ENCODE measurements around the gene TWIST1.

Gene TWIST1

DNA sequence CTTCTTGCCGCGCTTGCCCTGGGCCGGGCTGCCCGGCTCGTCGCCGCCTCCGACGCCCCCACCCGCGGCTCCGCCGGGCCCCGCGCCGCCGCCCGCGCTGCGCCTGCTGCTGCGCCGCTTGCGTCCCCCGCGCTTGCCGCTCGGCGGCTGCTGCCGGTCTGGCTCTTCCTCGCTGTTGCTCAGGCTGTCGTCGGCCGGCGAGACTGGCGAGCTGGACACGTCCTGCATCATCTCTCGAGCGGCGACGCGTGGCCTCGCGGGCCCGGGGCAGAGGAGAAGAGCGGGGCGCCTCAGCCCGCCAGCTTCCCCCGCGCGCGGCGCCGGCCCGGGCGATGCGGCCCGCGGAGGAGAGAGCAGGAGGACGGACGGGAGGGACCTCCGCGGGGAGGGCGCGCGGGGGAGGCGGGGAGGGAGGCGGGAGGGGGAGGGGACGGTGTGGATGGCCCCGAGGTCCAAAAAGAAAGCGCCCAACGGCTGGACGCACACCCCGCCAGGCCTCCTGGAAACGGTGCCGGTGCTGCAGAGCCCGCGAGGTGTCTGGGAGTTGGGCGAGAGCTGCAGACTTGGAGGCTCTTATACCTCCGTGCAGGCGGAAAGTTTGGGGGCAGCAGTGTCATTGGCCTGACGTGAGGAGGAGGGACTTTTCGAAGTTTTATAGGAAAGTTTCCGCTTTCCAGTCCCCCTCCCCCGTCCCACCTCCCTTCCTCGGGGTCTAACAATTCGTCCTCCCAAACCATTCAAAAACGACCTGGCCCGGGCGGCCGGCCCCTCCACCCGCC lies at the start of gene TWIST1:
TSS of gene TWIST1 (minus strand) at position 546 of the 779 bp plus-strand sequence. CDS start at position 231, 315 bp downstream.
- no peak for DNase-seq

DNA sequence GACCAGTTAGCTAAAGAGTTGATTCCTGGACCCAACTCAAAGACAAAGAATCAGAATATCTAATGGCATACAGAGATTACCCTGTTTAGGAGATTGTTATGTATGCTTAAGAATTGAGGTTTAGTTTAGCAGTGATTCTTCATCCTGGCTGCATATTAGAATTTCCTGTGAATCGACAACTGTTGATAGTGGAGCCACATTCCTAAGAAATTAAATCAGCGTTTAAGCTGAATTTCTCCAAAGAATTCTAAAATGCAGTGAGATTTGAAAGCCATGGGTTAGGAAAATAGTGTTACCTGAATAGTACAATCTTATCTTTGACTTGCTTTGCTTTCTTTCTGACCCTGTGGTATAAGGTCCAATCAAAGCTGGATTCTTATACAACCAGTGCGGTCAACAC lies 44.2 kb upstream of the TWIST1 start:
- no peak for DNase-seq

- peak; percentile 1 for DNase-seq
Observed at GRCh38 chr7:19146699-19147098, 29.3 kb upstream of the TWIST1 start.

DNA sequence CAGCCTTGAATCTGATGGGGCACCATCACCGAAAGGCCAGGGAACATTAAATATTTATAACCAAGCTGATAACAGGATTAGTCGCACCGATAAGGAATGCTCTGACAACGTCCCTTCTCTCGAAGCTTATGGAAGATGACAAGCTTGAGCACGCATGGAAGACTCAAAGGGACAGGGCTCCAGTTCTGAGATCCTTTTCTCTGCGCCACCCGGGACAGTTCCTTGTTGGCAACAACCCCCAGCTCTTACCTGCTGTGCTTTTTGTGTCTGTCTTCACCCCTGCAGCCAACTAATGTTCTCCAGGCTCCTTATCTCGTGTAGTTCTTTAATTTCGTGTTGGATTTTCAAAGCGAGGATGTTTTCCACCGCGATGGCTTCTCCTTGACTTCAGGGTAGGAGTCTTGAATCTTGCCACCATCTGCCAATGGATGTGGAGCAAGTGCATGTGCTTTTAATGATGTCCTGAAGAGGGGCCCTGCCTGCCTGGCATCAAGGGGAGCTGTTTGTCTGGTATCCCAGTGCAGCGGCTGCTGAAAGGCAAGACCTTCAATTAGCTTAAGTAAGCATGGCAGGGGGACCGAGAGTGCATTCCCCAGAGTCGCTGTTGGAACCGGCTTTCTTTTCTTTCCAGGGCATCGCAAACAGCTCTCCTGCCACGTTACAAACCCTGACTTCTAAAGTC lies 28.1 kb upstream of the TWIST1 start:
- no peak for DNase-seq

- no peak for DNase-seq
Observed at GRCh38 chr7:19144661-19145433, 27.4 kb upstream of the TWIST1 start, which contains the start of gene FERD3L. FERD3L (minus strand) TSS chr7:19145421; CDS start chr7:19145362, 59 bp downstream.

DNA sequence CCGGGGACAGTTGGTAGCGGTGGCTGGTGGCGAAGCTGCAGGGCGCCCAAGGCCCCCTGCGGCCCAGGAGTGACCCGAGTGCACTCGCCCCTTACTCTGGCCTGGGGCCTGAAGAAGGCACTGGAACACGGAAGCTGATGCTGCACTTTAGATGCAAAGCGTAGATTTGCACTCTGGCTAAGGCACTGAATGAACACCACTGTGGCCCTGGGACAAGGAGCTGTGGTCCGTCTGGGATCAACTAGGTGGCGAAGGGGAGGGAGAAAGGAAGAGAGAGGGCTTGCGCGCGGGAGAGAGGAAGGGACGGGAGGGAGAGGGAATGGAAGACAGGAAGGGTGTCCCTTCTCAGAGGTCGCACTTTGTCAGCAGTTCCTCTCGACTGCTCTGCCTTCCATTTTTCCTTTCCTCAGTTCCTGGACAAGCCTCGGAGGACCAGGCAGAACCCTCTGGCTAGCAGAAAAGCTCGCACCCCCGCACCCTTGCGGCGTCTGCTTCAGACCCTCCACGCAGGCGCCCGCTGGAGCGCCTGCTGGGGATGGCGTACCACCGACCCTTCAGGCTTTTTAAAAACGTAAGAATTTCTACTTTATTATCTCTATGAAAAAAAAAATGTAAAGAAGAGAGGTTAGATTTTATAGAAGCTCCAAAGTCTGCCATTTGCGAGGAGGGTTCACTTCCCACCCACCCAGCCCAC lies 26.6 kb upstream of the TWIST1 start:
- no peak for DNase-seq

- no peak for DNase-seq
Observed at GRCh38 chr7:19139706-19140327, 22.4 kb upstream of the TWIST1 start.

DNA sequence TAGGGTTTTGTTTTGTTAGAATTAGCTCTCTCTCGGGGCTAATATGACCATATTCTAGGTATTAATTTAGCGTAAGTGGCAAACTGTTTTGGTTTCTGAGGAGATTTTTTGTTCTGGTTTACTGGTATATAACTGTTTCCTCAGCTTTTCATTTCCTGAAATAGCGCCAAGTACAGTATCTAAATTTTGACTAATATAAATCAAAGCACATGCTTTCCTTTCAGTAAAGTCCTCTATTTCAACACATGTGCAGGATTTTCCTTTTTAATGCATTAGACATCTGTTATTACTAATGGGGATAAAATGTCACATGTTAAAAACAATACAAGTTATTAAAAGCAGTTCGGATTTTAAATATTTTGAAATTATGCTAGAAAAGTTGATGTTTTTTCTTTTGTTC lies 16.4 kb upstream of the TWIST1 start:
- DNase-seq = no peak

- DNase-seq = no peak
Observed at GRCh38 chr7:19133390-19133789, 16.0 kb upstream of the TWIST1 start.

GRCh38 chr7:19128856-19129255 lies 11.4 kb upstream of the TWIST1 start:
- no peak for DNase-seq

DNA sequence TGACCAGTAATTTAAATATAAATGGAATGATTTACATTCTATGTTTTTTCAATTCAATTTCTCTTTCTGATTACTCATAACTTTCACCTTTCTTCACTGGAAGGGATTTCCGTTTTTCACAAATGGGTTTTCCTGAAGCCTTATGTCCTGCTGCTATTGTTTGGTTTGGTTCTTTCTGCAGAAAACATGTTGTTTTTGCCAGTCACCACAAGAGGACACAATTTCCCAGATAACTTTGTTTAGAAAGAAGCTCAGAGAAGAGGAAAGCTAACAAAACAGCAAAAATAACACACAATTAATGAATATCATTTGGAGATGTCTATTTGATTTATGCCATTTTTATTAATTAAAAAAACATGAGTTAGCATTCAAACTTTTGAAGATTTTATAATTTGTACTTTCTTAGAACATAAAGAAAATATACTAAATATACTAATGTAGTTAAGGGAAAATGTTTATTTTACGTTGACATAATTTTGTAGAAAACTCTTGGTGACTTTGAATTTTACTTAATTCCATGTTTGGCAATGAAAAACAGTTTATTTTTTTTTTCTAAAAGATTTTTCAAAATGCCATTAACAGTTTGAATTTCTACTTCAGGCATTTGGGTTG lies 4.6 kb upstream of the TWIST1 start:
- peak; percentile 15 for DNase-seq

GRCh38 chr7:19119870-19120486 lies 2.5 kb upstream of the TWIST1 start:
- no peak for DNase-seq

GRCh38 chr7:19119372-19119771 lies 1.9 kb upstream of the TWIST1 start:
- DNase-seq = no peak

GRCh38 chr7:19118636-19119371 lies 1.4 kb upstream of the TWIST1 start:
- no peak for DNase-seq

GRCh38 chr7:19117870-19118608 lies 603 bp upstream of the TWIST1 start:
- no peak for DNase-seq

GRCh38 chr7:19116121-19117090 lies 1.0 kb downstream of the TWIST1 start:
- DNase-seq = no peak

DNA sequence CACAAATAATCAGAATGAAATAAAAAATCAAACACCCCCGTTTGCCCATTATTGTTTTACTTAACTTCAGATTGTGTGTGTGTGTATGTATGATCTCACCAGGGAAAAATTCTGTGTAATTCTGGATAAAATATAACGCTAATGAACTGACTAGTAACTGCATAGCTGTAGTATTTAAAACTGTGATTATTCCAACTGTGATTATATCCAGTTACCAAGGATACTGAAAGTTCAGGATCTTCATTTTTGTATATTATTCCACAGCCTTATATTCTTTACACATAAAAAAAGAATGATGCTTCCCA lies 2.9 kb downstream of the TWIST1 start:
- DNase-seq = no peak

- DNase-seq = no peak
Observed at GRCh38 chr7:19113855-19114550, 3.4 kb downstream of the TWIST1 start.

All from hematopoietic multipotent progenitor cell treated with erythropoietin and hydrocortisone succinate and interleukin-3 and kit ligand, for 8 days (in vitro differentiated cells).